Left lung (tissue), 10 donors: Measurements from ENCODE around the gene CCDC78. TPM values are rescaled to one million over a fixed set of nuclear protein-coding genes. Genes with fewer than 3 reads are reported as not detected.

Source experiments
- ATAC-seq: fragments of 200-7000 bp; cut with Tn5 transposase; one replicate; pipeline ENCODE4 v1.9.1; 2020; ENCODE audit warnings: moderate library complexity
- DNase-seq, 4 donors: peaks; one replicate each; pipeline ENCODE4 v3.0.0-alpha.2; 2013 to 2020
- H3K27ac ChIP-seq, 2 donors: fragments of 200-600 bp; sonication (generic) in 1 of 2; one replicate each; pipeline versions ENCODE4 v1.5.0 to v1.8.0; 2020 to 2021
- H3K27me3 ChIP-seq, 2 donors: fragments of 200-600 bp; sonication (generic) in 1 of 2; one replicate each; pipeline versions ENCODE4 v1.5.0 to v1.8.0; 2020 to 2021
- H3K36me3 ChIP-seq, 2 donors: fragments of 200-600 bp; sonication (generic) in 1 of 2; one replicate each; pipeline versions ENCODE4 v1.5.0 to v1.8.0; 2020 to 2021
- H3K4me1 ChIP-seq, 2 donors: fragments of 200-600 bp; one replicate each; pipeline ENCODE4 v1.8.0; 2021
- H3K4me3 ChIP-seq, 2 donors: fragments of 200-600 bp; sonication (generic) in 1 of 2; one replicate each; pipeline versions ENCODE4 v1.5.0 to v1.8.0; 2020 to 2021; ENCODE audit warnings: mild to moderate bottlenecking in 1 of 2
- H3K9me3 ChIP-seq, 2 donors: fragments of 200-600 bp; sonication (generic) in 1 of 2; one replicate each; pipeline versions ENCODE4 v1.5.0 to v1.8.0; 2020 to 2021
- CTCF ChIP-seq, 2 donors: fragments of 200-600 bp; sonication (generic) in 1 of 2; IDR thresholded peaks; one replicate each; pipeline versions ENCODE4 v1.5.0 to v1.8.0; 2021; ENCODE audit warnings: antibody characterized with exemption in 2 of 2
- intact Hi-C, 2 donors: fragments of 100-400 bp; cut with DNase I; formaldehyde crosslinking; loops; one replicate each; pipeline versions ENCODE4 v1.11.2 to v1.14.2; 2022
- polyA plus RNA-seq, 6 donors: library from polyadenylated mRNA; unstranded; fragments of 120-200 nt; gene quantifications; one replicate each; pipeline ENCODE4 v1.2.1, GENCODE V29; 2013; ENCODE audit not compliant: insufficient read length in 6 of 6
- total RNA-seq, 2 donors: library from RNA; stranded (reverse); fragmentation: NEBNext Ultra II Directional; extraction: Animal tissue kit (Norgen Biotek cat#: 25700); gene quantifications; one replicate each; pipeline ENCODE4 v1.2.1, GENCODE V29; 2021
- donor health status: DM: no; HTN: yes; CAD: no.
- donor health status: DM: no; HTN: no; CAD: no.

CCDC78 gene
- total and polyA plus RNA-seq, 8 donors = 0.96 to 13.7 (median 8.6) TPM

DNA sequence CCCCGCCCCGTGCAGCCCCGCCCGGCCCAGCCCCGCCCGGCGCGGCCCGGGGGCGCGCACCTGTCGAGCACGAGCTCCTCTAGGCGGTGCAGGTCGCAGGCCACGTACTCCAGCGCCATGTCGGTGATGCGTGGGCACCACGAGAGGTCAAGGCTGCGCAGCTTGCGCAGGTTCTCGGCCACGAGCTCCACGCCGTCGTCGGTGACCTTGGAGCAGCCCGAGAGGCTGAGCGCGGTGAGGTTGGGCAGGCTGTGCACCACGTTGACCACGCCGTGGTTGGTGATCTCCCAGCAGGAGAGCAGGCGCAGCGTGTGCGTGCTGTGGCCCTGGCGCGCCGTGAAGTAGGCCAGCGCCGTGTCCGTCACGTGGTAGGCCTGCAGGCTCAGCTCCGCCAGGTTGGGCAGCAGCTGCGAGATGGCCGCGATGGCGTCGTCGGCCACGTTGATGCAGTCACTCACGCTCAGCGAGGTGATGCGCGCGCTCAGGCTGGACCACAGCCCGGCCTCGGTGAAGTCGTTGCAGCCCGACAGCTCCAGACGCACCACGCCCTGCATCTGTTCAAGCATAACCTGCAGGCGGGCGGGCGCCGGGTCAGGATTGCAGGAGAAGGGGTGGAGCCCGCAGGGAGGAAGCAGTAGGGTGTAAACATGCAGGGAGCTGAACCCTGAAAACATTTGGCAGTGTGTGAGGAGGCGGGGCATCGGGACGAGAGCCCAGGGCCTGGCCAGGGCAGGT lies 30.7 kb downstream of the CCDC78 start:
- H3K27me3 ChIP-seq = peaks cover 53 to 95% of the 10 kb centered on the region in 2 donors
- peaks cover 11 to 26% of the 10 kb centered on the region in 2 donors for H3K4me1 ChIP-seq
- DNase-seq (peak in 1 of 4 donors; percentile 41), ATAC-seq (peak; percentile 53)
- H3K27ac ChIP-seq = no peak overlapping the region
- H3K4me3 ChIP-seq = peak overlapping the region in 1 of 2 donors; percentile 36
- intact Hi-C loops = no loop called here
- no peaks in the 10 kb centered on the region for H3K36me3 ChIP-seq
- H3K9me3 ChIP-seq = no peaks in the 10 kb centered on the region
- no peak for TF ChIP-seq CTCF (IDR thresholded peaks at IDR 0.05)

DNA sequence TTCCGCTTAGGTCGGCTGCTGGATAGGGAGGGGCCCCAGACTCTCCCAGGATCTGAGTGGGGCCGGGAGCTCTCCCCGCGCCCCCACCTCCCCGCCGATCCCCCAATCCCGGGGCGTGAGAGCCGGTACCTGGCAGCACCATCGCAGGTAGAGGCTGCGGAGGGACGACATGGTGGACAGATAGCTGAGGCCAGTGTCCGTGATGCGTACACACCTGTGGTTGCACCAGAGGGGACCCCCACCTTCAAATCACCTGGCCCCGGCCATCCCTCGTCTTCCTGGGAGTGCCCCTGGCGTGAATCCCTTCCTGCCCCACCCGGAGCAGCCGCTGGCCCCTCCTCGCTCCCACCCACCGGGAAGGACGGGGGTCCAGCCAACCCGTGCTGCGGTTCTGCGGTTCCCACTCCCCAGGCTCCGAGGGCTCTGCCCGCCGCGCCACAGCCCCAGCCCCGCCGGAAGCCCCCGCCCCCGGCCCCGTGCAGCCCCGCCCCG lies 31.3 kb downstream of the CCDC78 start:
- no peak for ATAC-seq
- Histone ChIP-seq H3K27ac (no peak overlapping the region), H3K9me3 (no peaks in the 10 kb centered on the region), H3K4me3 (peak overlapping the region in 1 of 2 donors; percentile 36), H3K4me1 (peaks cover 11 to 27% of the 10 kb centered on the region in 2 donors), H3K36me3 (no peaks in the 10 kb centered on the region), H3K27me3 (peaks cover 47 to 89% of the 10 kb centered on the region in 2 donors)
- intact Hi-C loops = no loop called here
- no peak for DNase-seq
- no peak for TF ChIP-seq CTCF (IDR thresholded peaks at IDR 0.05)

DNA sequence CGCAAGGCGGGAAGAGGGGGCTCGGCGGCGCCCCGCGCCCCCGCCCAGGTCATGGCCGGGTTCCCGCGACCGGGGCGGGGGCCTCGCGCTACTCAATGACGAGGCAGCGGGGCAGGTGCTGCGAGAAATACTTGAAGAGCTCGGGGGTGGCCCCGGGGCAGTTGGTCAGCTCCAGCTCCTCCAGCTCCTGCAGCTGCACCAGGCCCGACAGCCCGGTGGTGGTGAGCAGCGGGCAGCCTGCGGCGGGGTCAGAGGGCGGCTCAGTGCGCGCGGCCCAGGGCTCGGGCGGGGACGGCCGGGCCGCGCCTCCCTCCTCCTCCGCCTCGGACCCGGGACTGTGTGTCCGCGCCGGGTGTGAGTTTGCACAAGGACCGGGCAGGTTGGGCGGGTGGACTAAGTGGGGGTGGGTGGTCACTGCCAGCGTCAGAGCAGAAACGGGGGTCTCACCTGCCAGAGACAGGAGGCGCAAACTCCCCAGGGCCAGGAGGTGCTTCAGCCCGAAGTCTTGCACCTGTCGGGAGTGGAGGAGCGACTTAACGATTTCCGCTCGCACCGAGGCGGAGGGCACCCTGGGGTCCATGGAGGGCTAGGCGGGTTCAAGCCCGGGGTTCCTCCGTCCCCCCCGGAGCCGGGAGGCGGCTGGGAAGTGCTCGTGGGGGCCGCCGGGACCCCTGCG lies 31.9 kb downstream of the CCDC78 start:
- DNase-seq = no peak
- ATAC-seq = no peak
- Histone ChIP-seq H3K9me3 (no peaks in the 10 kb centered on the region), H3K4me3 (peak overlapping the region in 1 of 2 donors; percentile 36), H3K4me1 (peaks cover 16 to 33% of the 10 kb centered on the region in 2 donors), H3K27ac (no peak overlapping the region), H3K36me3 (no peaks in the 10 kb centered on the region), H3K27me3 (peaks cover 44 to 83% of the 10 kb centered on the region in 2 donors)
- no peak for TF ChIP-seq CTCF (IDR thresholded peaks at IDR 0.05)
- intact Hi-C loops = no loop called here

GRCh38 chr16:693766-694165 lies 32.5 kb downstream of the CCDC78 start:
- Histone ChIP-seq H3K4me1 (peaks cover 20 to 38% of the 10 kb centered on the region in 2 donors), H3K27me3 (peaks cover 44 to 78% of the 10 kb centered on the region in 2 donors), H3K4me3 (no peak overlapping the region), H3K36me3 (no peaks in the 10 kb centered on the region), H3K27ac (no peak overlapping the region), H3K9me3 (no peaks in the 10 kb centered on the region)
- no peak for TF ChIP-seq CTCF (IDR thresholded peaks at IDR 0.05)
- no peak for DNase-seq
- ATAC-seq = no peak
- intact Hi-C loops = no loop called here

GRCh38 chr16:693364-693763 lies 32.9 kb downstream of the CCDC78 start:
- ATAC-seq = no peak
- no peak for TF ChIP-seq CTCF (IDR thresholded peaks at IDR 0.05)

More at GRCh38 chr16:693364-693763, 32.9 kb downstream of the CCDC78 start:
- intact Hi-C loops = no loop called here
- Histone ChIP-seq H3K4me3 (no peak overlapping the region), H3K27ac (no peak overlapping the region), H3K36me3 (no peaks in the 10 kb centered on the region), H3K9me3 (no peaks in the 10 kb centered on the region), H3K4me1 (peaks cover 20 to 42% of the 10 kb centered on the region in 2 donors), H3K27me3 (peaks cover 44 to 74% of the 10 kb centered on the region in 2 donors)
- DNase-seq = no peak
